ENCODE results near the gene SRMS. TPM values are rescaled to one million over a fixed set of nuclear protein-coding genes. Genes with fewer than 3 reads are reported as not detected.

The SRMS gene
- total RNA-seq, 1 donor from 2014 or later: not detected

DNA sequence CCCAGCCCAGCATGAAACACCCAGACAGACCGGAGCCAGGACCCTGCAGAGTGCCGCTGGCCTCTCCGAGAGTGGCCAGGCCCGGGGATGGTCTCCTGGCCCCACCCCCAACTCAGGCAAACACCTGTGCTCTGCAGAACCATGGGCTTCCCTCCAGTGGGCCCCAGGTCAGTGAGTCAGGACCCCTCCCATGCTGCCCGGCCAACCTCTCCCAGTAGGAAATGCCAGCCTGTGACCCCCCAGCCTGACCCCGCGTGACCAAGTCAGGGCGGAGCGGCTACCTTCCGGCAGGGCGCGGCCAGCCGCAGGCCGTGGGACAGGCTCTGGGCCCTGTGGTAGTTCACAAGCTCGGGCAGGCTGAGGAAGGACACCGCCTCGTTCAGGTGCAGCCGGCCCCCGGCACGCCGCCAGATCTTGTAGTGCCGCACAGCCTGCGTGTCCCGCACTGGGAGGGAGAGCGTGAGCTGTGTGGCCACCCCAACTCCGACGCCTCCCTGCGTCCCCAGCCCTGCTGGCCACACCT is 13.6 kb downstream of the SRMS start:
- H3K9me3 ChIP-seq: no peaks in the 10 kb centered on the region
- H3K36me3 ChIP-seq: no peaks in the 10 kb centered on the region
- H3K27ac ChIP-seq: no peak overlapping the region
- ATAC-seq (no peak), DNase-seq (peak; percentile 81)
- peaks cover 6% of the 10 kb centered on the region for H3K27me3 ChIP-seq (ENCODE audit: low read depth)
- H3K4me1 ChIP-seq: peaks cover 42% of the 10 kb centered on the region
- no peak for TF ChIP-seq CTCF (IDR thresholded peaks at IDR 0.05)
- no peak overlapping the region for H3K4me3 ChIP-seq
- intact Hi-C loops (cut with DNase I): no loop called here

DNA sequence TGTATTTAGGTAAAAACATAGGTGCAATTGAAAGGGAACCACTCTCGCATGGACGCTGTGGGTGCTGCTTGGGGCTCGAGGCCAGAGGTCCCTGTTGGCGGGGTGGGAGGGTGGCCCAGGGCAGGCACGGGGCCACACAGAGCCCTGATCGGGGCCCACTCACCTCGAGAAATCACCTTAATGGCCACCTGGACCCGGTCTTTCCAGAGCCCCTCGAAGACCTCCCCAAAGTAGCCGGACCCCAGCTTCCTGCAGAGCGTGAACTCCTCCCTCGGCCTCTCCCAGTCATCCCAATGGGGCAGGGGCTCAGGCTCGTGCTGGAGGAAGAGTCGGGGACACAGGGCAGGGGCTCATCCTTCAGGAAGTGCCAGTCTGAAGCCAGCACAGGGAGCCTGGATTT is 14.2 kb downstream of the SRMS start:
- no peak for DNase-seq
- intact Hi-C loops (cut with DNase I): no loop called here
- no peaks in the 10 kb centered on the region for H3K9me3 ChIP-seq

GRCh38 chr20:63532449-63532971 is 15.0 kb downstream of the SRMS start:
- peak; percentile 44 for DNase-seq
- Histone ChIP-seq H3K36me3 (no peaks in the 10 kb centered on the region), H3K27ac (no peak overlapping the region), H3K4me3 (no peak overlapping the region), H3K4me1 (peaks cover 28% of the 10 kb centered on the region), H3K27me3 (ENCODE audit: low read depth) (peaks cover 6% of the 10 kb centered on the region), H3K9me3 (no peaks in the 10 kb centered on the region)
- no peak for ATAC-seq
- intact Hi-C loops (cut with DNase I): no loop called here
- no peak for TF ChIP-seq CTCF (IDR thresholded peaks at IDR 0.05)

More for the DNA sequence above, 14.2 kb downstream of the SRMS start:
- TF ChIP-seq CTCF (IDR thresholded peaks at IDR 0.05): no peak
- Histone ChIP-seq H3K4me3 (no peak overlapping the region), H3K36me3 (no peaks in the 10 kb centered on the region), H3K4me1 (peaks cover 36% of the 10 kb centered on the region), H3K27me3 (ENCODE audit: low read depth) (peaks cover 6% of the 10 kb centered on the region), H3K27ac (no peak overlapping the region)
- ATAC-seq: no peak

DNA sequence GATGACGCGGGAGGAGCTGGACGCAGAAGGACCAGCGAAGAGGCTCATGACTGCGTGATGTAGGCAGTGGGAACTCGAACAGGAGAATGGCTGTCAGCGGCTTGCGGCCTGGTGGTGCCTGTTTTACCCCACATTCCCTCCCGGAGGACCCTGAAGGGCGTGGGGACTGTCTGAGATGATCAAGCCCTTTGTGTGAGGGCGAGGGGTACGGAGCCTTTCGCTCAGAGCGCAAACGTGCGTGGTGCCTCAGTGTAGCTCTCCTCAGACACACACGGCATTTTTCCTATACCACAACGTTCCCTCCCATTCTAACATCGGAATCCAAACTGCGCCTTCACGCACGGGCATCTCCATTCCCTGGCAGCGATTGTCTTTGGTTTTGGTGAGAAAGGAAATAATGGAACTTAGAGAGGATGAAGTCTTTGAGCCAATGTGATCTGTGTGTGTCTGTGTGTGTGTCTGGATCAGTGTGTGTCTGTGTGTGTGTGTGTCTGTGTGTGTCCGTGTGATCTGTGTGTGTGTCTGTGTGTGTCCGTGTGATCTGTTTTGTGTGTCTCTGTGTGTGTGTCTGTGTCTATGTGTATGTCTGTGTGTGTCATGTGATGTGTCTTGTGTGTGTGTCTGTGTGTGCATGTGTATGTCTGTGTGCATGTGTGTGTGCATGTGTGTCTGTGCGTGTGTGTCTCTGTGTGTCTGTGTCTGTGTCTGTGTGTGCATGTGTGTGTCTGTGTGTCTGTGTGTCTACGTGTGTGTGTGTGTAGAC is 15.7 kb downstream of the SRMS start:
- ATAC-seq (no peak), DNase-seq (no peak)

DNA sequence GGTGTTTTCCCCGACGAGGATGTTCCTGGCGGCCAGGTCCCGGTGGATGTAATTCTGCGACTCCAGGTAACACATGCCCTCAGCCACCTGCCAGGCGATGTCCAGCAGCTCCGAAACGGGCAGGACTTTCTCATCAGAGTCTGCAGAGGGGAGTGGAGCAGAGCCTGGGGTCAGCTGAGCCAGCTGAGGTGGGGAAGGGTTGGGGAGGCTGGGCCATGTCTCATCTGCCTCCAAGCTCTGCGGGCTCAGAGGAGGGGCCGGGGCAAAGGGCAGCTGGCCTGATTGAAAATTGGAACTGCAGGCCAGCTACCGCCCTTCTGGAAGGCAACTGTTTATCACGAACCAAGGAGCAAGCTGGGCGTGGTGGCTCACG is 16.8 kb downstream of the SRMS start:
- H3K27me3 ChIP-seq (ENCODE audit: low read depth): peaks cover 6% of the 10 kb centered on the region
- peaks cover 15% of the 10 kb centered on the region for H3K4me1 ChIP-seq
- no peak overlapping the region for H3K27ac ChIP-seq
- H3K9me3 ChIP-seq: no peaks in the 10 kb centered on the region
- no peak overlapping the region for H3K4me3 ChIP-seq
- ATAC-seq (no peak), DNase-seq (no peak)
- TF ChIP-seq CTCF (IDR thresholded peaks at IDR 0.05): no peak
- intact Hi-C loops (cut with DNase I): no loop called here
- H3K36me3 ChIP-seq: no peaks in the 10 kb centered on the region

More for the DNA sequence above, 15.7 kb downstream of the SRMS start:
- intact Hi-C loops (cut with DNase I): no loop called here
- Histone ChIP-seq H3K27ac (no peak overlapping the region), H3K4me3 (no peak overlapping the region), H3K9me3 (no peaks in the 10 kb centered on the region), H3K27me3 (ENCODE audit: low read depth) (peaks cover 6% of the 10 kb centered on the region), H3K4me1 (peaks cover 22% of the 10 kb centered on the region), H3K36me3 (no peaks in the 10 kb centered on the region)
- no peak for TF ChIP-seq CTCF (IDR thresholded peaks at IDR 0.05)
